ENCODE data around the gene PDE6C. TPM values are rescaled to one million over a fixed set of nuclear protein-coding genes. Genes with fewer than 3 reads are reported as not detected.

The PDE6C gene
- total RNA-seq, 1 donor, result not detected

DNA sequence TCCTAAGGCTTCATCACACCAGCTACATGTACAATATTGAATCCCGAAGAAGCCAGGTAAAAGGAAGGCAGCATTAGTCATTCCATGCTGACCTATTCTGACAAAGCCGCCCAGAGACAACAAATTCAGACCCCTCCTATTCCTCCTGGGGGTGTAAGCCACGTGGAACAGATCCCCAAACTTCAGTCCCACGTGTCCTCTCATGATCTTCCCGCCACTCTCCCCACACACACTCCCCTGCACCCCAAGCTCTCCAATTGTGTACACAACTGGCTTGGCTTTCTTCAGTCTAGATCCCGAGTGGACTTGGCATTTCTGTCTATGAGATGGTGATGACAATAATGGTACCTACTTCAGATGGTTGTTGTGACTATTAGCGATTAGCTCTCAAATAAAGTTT lies 8.6 kb downstream of the PDE6C start:
- H3K4me3 ChIP-seq (ENCODE audit: low read depth, low read length), result no peak overlapping the region
- no peak for DNase-seq (ENCODE audit: low read depth)
- TF ChIP-seq, protein P1, sequence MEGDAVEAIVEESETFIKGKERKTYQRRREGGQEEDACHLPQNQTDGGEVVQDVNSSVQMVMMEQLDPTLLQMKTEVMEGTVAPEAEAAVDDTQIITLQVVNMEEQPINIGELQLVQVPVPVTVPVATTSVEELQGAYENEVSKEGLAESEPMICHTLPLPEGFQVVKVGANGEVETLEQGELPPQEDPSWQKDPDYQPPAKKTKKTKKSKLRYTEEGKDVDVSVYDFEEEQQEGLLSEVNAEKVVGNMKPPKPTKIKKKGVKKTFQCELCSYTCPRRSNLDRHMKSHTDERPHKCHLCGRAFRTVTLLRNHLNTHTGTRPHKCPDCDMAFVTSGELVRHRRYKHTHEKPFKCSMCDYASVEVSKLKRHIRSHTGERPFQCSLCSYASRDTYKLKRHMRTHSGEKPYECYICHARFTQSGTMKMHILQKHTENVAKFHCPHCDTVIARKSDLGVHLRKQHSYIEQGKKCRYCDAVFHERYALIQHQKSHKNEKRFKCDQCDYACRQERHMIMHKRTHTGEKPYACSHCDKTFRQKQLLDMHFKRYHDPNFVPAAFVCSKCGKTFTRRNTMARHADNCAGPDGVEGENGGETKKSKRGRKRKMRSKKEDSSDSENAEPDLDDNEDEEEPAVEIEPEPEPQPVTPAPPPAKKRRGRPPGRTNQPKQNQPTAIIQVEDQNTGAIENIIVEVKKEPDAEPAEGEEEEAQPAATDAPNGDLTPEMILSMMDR (IDR thresholded peaks at IDR 0.05; ENCODE audit: insufficient read depth, low read depth, low read length), result no peak

DNA sequence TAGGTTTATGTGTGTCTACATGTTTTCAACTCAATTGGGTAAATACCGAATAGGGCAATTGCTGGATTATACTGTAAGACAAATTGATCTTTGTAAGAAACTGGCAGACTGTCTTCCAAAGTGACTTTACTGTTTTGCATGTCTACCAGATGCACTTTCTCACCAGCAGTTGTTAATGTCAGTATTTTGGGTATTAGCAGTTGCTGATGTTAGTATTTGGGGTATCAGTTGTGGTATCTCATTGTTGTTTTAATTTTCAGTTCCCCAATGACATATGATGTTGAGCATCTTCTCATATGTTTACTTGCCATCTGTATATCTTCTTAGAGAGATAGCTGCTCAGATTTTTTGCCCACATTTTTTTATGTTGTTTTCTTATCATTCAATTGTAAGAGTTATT lies 10.6 kb downstream of the PDE6C start:
- no peak for DNase-seq (ENCODE audit: low read depth)
- TF ChIP-seq, protein P1 (IDR thresholded peaks at IDR 0.05; ENCODE audit: insufficient read depth, low read depth, low read length), result no peak
- H3K4me3 ChIP-seq (ENCODE audit: low read depth, low read length), result no peak overlapping the region

DNA sequence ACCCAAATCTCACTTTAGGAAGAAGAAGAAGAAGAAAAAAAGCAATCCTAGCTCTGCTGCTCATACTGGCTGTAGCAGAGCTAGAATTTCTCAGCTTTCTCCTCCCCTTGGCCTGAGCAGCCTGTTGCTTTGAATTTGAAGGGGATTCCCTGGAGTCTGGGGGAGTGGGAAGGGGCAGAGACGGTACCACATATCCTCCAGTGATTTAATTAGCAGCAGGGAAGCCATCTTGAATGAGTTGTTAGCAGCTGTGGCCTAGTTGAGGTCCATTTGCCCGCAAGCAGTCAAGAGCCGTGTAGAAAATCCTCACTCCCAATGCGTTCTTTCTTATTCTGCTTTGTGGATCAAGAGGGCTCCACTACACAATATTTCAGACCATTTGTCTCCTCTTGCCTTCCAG lies 16.5 kb downstream of the PDE6C start:
- TF ChIP-seq, protein P1 (IDR thresholded peaks at IDR 0.05; ENCODE audit: insufficient read depth, low read depth, low read length), result no peak
- DNase-seq (ENCODE audit: low read depth), result no peak
- H3K4me3 ChIP-seq (ENCODE audit: low read depth, low read length), result no peak overlapping the region

DNA sequence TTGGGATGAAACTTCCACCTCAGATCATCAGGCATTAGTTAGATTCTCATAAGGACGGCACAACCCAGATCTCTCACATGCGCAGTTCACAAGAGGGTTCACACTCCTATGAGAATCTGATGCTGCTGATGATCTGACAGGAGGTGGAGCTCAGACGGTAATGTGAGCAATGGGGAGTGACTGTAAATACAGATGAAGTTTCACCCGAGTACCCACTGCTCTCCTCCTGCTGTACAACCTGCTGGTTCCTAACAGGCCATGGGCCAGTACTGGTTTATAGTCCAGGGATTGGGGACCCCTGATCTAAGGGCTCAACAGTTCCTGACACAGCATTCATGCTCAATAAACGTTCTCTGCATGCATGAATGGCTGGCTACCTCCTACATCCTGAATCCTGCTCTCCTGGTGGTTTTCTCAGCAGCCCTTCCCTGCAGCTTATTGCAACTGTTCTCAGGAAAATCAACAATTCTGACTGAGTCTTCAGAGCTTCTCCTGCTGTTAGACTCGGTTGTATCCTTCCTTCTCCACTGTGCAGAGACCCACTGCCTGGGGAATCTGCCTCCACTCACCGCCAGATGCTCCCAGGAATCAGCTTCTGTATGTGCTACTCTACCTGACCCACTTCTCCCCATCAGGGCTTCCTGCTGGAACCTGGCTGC lies 17.4 kb downstream of the PDE6C start:
- DNase-seq (ENCODE audit: low read depth), result no peak
- TF ChIP-seq, protein P1 (IDR thresholded peaks at IDR 0.05; ENCODE audit: insufficient read depth, low read depth, low read length), result no peak
- H3K4me3 ChIP-seq (ENCODE audit: low read depth, low read length), result no peak overlapping the region

DNA sequence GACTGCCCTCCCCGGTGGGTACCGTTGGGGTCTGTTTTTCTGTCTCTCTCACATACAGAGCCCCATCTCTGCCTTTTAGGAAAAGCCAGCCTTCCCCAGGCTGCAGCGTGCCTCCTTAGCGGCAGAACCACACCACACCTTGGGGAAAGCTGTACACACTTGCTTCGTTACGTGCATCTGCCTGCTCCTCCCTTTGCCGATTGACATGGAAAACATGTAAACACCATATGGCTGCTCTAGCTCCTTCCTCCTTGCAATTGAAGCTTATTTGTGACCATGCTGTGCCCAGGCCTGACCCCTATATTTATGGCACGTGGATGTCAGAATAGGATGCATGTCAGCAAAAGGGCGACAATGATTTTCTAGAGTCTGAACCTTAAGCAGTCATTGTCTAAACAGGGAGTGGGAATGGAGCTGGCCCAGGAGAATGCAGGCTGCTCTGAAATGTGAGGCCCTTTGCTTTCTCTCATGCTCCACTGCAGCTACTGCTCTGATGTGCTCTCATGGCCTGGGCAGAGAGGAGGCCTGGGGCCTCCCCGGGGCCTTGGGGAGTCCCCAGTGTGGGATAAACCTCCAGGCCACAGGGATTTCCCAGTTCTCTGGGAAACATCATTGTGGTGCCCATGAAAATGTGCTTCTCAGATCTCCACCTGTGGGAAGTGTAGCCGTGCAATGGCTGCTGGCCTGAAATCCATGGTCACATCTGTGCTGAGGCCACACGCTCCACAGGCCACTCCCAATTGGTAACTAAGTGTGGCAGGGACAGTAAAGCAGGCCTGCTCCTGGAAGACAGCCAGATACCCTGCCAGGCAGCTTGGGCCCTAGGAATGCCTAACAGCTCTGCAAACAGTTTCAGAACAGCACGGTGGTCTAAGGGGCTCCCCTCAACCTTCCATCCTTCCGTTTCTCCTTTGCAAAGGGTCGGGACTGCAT lies 18.6 kb downstream of the PDE6C start:
- no peak overlapping the region for H3K4me3 ChIP-seq (ENCODE audit: low read depth, low read length)
- DNase-seq (ENCODE audit: low read depth), result no peak
- TF ChIP-seq, protein P1 (IDR thresholded peaks at IDR 0.05; ENCODE audit: insufficient read depth, low read depth, low read length), result no peak

DNA sequence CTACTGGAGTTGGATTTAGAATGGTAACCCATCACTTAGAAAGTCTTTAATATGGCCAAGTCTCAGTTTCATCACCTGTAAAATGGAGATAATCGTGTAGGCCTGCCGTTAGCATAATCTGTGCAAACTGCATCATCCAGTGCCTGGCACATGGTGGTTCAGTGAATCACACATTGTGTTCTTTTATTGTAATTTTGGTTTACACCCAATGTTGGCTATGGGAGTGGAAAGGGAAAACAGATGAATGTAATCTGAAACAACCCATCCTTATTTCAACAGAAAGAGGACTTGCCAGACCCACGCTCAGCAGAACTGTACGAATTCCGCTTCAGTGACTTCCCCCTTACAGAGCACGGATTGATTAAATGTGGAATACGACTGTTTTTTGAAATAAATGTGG lies 27.5 kb downstream of the PDE6C start:
- no peak overlapping the region for H3K4me3 ChIP-seq (ENCODE audit: low read depth, low read length)
- TF ChIP-seq, protein P1 (IDR thresholded peaks at IDR 0.05; ENCODE audit: insufficient read depth, low read depth, low read length), result no peak
- DNase-seq (ENCODE audit: low read depth), result no peak
